Measurements from ENCODE around the gene APBB1. TPM values are rescaled to one million over a fixed set of nuclear protein-coding genes. Genes with fewer than 3 reads are reported as not detected.

Gene APBB1
- total RNA-seq, 1 experiment from 2014 or later = not detected

- no peaks in the 10 kb centered on the region for H3K9me3 ChIP-seq (ENCODE audit: low read length)
- H3K4me3 ChIP-seq (ENCODE audit: low read length) = peak overlapping the region; percentile 85; the same call in 1 of the 2 replicates
- H3K79me2 ChIP-seq (ENCODE audit: low read length) = no peaks in the 10 kb centered on the region
- no peak for DNase-seq
- peak overlapping the region; percentile 93 for H3K4me2 ChIP-seq (ENCODE audit: low read depth, low read length, poor library complexity, severe bottlenecking)
- H3K9ac ChIP-seq (ENCODE audit: low read length) = peak overlapping the region; percentile 89; the same call in 1 of the 2 replicates
- no peaks in the 10 kb centered on the region for H3K36me3 ChIP-seq (ENCODE audit: insufficient read depth, low read length)
- no peaks in the 10 kb centered on the region for H3K27me3 ChIP-seq (ENCODE audit: low read length)
- no peak overlapping the region for H2AFZ ChIP-seq (ENCODE audit: low read length)
- no peak overlapping the region for H3K27ac ChIP-seq (ENCODE audit: low read length)
- H4K20me1 ChIP-seq (ENCODE audit: insufficient read depth, low read depth, low read length) = no peaks in the 10 kb centered on the region
- peaks cover 17% of the 10 kb centered on the region for H3K4me1 ChIP-seq (ENCODE audit: low read length)
- no peaks in the 10 kb centered on the region for H3K9me2 ChIP-seq (replicated peaks; ENCODE audit: insufficient read depth, low read length)
Measured at GRCh38 chr11:6391537-6392134, 27.3 kb downstream of the APBB1 start.

GRCh38 chr11:6390718-6391469 lies 28.0 kb downstream of the APBB1 start:
- Histone ChIP-seq H2AFZ (ENCODE audit: low read length) (peak overlapping the region; percentile 85), H4K20me1 (ENCODE audit: insufficient read depth, low read depth, low read length) (no peaks in the 10 kb centered on the region), H3K36me3 (ENCODE audit: insufficient read depth, low read length) (no peaks in the 10 kb centered on the region), H3K9me2 (replicated peaks; ENCODE audit: insufficient read depth, low read length) (no peaks in the 10 kb centered on the region), H3K79me2 (ENCODE audit: low read length) (no peaks in the 10 kb centered on the region), H3K27ac (ENCODE audit: low read length) (no peak overlapping the region), H3K4me1 (ENCODE audit: low read length) (peaks cover 17% of the 10 kb centered on the region), H3K27me3 (ENCODE audit: low read length) (no peaks in the 10 kb centered on the region), H3K9ac (ENCODE audit: low read length) (peak overlapping the region; percentile 89), H3K4me3 (ENCODE audit: low read length) (peak overlapping the region; percentile 85), H3K9me3 (ENCODE audit: low read length) (no peaks in the 10 kb centered on the region), H3K4me2 (ENCODE audit: low read depth, low read length, poor library complexity, severe bottlenecking) (peak overlapping the region; percentile 93)
- DNase-seq = no peak

GRCh38 chr11:6389905-6390717 lies 28.8 kb downstream of the APBB1 start, which contains the start of gene SMPD1:
SMPD1 (plus strand) TSS chr11:6390474; CDS start chr11:6390599, 125 bp downstream.
- Histone ChIP-seq H3K9me2 (replicated peaks; ENCODE audit: insufficient read depth, low read length) (no peaks in the 10 kb centered on the region), H3K36me3 (ENCODE audit: insufficient read depth, low read length) (no peaks in the 10 kb centered on the region), H3K9me3 (ENCODE audit: low read length) (no peaks in the 10 kb centered on the region), H3K4me1 (ENCODE audit: low read length) (peaks cover 17% of the 10 kb centered on the region), H3K27ac (ENCODE audit: low read length) (no peak within 1 kb of the TSS), H3K4me2 (ENCODE audit: low read depth, low read length, poor library complexity, severe bottlenecking) (peak within 1 kb of the TSS; percentile 93), H3K4me3 (ENCODE audit: low read length) (peak within 1 kb of the TSS; percentile 85), H3K9ac (ENCODE audit: low read length) (peak within 1 kb of the TSS; percentile 89), H3K79me2 (ENCODE audit: low read length) (no peaks in the 10 kb centered on the region), H4K20me1 (ENCODE audit: insufficient read depth, low read depth, low read length) (no peaks in the 10 kb centered on the region), H2AFZ (ENCODE audit: low read length) (peak within 1 kb of the TSS; percentile 99), H3K27me3 (ENCODE audit: low read length) (no peaks in the 10 kb centered on the region)
- DNase-seq = peak; percentile 95

- Histone ChIP-seq H3K9ac (ENCODE audit: low read length) (no peak overlapping the region), H3K79me2 (ENCODE audit: low read length) (no peaks in the 10 kb centered on the region), H3K27ac (ENCODE audit: low read length) (no peak overlapping the region), H4K20me1 (ENCODE audit: insufficient read depth, low read depth, low read length) (no peaks in the 10 kb centered on the region), H3K4me2 (ENCODE audit: low read depth, low read length, poor library complexity, severe bottlenecking) (no peak overlapping the region), H3K9me2 (replicated peaks; ENCODE audit: insufficient read depth, low read length) (no peaks in the 10 kb centered on the region), H3K27me3 (ENCODE audit: low read length) (no peaks in the 10 kb centered on the region), H2AFZ (ENCODE audit: low read length) (no peak overlapping the region), H3K36me3 (ENCODE audit: insufficient read depth, low read length) (no peaks in the 10 kb centered on the region), H3K4me1 (ENCODE audit: low read length) (peaks cover 17% of the 10 kb centered on the region), H3K9me3 (ENCODE audit: low read length) (no peaks in the 10 kb centered on the region), H3K4me3 (ENCODE audit: low read length) (no peak overlapping the region)
- DNase-seq = no peak
Measured at GRCh38 chr11:6388748-6389147, 30.1 kb downstream of the APBB1 start.

- Histone ChIP-seq H3K4me1 (ENCODE audit: low read length) (peaks cover 17% of the 10 kb centered on the region), H4K20me1 (ENCODE audit: insufficient read depth, low read depth, low read length) (no peaks in the 10 kb centered on the region), H3K4me2 (ENCODE audit: low read depth, low read length, poor library complexity, severe bottlenecking) (no peak overlapping the region), H3K27ac (ENCODE audit: low read length) (no peak overlapping the region), H3K79me2 (ENCODE audit: low read length) (no peaks in the 10 kb centered on the region), H3K27me3 (ENCODE audit: low read length) (no peaks in the 10 kb centered on the region), H3K4me3 (ENCODE audit: low read length) (no peak overlapping the region), H3K36me3 (ENCODE audit: insufficient read depth, low read length) (no peaks in the 10 kb centered on the region), H3K9ac (ENCODE audit: low read length) (no peak overlapping the region), H3K9me3 (ENCODE audit: low read length) (no peaks in the 10 kb centered on the region), H3K9me2 (replicated peaks; ENCODE audit: insufficient read depth, low read length) (no peaks in the 10 kb centered on the region), H2AFZ (ENCODE audit: low read length) (no peak overlapping the region)
- no peak for DNase-seq
Measured at GRCh38 chr11:6387811-6388599, 30.9 kb downstream of the APBB1 start.

- Histone ChIP-seq H4K20me1 (ENCODE audit: insufficient read depth, low read depth, low read length) (no peaks in the 10 kb centered on the region), H3K79me2 (ENCODE audit: low read length) (no peaks in the 10 kb centered on the region), H3K36me3 (ENCODE audit: insufficient read depth, low read length) (no peaks in the 10 kb centered on the region)
Measured at GRCh38 chr11:6385046-6385777, 33.7 kb downstream of the APBB1 start.

GRCh38 chr11:6378640-6378989 lies 40.3 kb downstream of the APBB1 start:
- no peaks in the 10 kb centered on the region for H3K9me3 ChIP-seq (ENCODE audit: low read length)
- no peak overlapping the region for H2AFZ ChIP-seq (ENCODE audit: low read length)
- no peaks in the 10 kb centered on the region for H3K4me1 ChIP-seq (ENCODE audit: low read length)
- no peak overlapping the region for H3K9ac ChIP-seq (ENCODE audit: low read length)
- DNase-seq = no peak
- H3K9me2 ChIP-seq (replicated peaks; ENCODE audit: insufficient read depth, low read length) = no peaks in the 10 kb centered on the region
- H3K4me2 ChIP-seq (ENCODE audit: low read depth, low read length, poor library complexity, severe bottlenecking) = no peak overlapping the region
- no peaks in the 10 kb centered on the region for H3K27me3 ChIP-seq (ENCODE audit: low read length)
- H4K20me1 ChIP-seq (ENCODE audit: insufficient read depth, low read depth, low read length) = no peaks in the 10 kb centered on the region
- no peaks in the 10 kb centered on the region for H3K36me3 ChIP-seq (ENCODE audit: insufficient read depth, low read length)
- no peak overlapping the region for H3K4me3 ChIP-seq (ENCODE audit: low read length)
- no peak overlapping the region for H3K27ac ChIP-seq (ENCODE audit: low read length)
- no peaks in the 10 kb centered on the region for H3K79me2 ChIP-seq (ENCODE audit: low read length)

More at GRCh38 chr11:6385046-6385777, 33.7 kb downstream of the APBB1 start:
- no peak overlapping the region for H3K27ac ChIP-seq (ENCODE audit: low read length)
- no peak overlapping the region for H2AFZ ChIP-seq (ENCODE audit: low read length)
- no peaks in the 10 kb centered on the region for H3K27me3 ChIP-seq (ENCODE audit: low read length)
- no peaks in the 10 kb centered on the region for H3K9me2 ChIP-seq (replicated peaks; ENCODE audit: insufficient read depth, low read length)
- DNase-seq = no peak
- H3K4me2 ChIP-seq (ENCODE audit: low read depth, low read length, poor library complexity, severe bottlenecking) = no peak overlapping the region
- H3K9ac ChIP-seq (ENCODE audit: low read length) = no peak overlapping the region
- H3K4me3 ChIP-seq (ENCODE audit: low read length) = no peak overlapping the region
- no peaks in the 10 kb centered on the region for H3K9me3 ChIP-seq (ENCODE audit: low read length)
- H3K4me1 ChIP-seq (ENCODE audit: low read length) = peaks cover 10% of the 10 kb centered on the region

Measured in Karpas-422 (cell line).